Activated CD8-positive, alpha-beta T cell treated with anti-CD3 and anti-CD28 coated beads for 36 hours (primary cell): ENCODE results near the gene MPPED1. TPM values are rescaled to one million over a fixed set of nuclear protein-coding genes. Genes with fewer than 3 reads are reported as not detected.

Source experiments
- ATAC-seq: fragments of 200-7000 bp; cut with Tn5 transposase; one replicate; pipeline ENCODE4 v1.10.0; 2021; ENCODE audit warnings: mild to moderate bottlenecking, moderate library complexity
- CTCF ChIA-PET: fragments of 350-600 bp; sonication (Branson Sonifier 250); formaldehyde crosslinking; loops from one replicate; lab custom pipeline; 2021; ENCODE audit warnings: antibody characterized with exemption; lab: Charles Lee
- POLR2A ChIA-PET: fragments of 350-600 bp; sonication (Branson Sonifier 250); formaldehyde crosslinking; loops from one replicate; lab custom pipeline; 2021; ENCODE audit warnings: antibody characterized with exemption; lab: Charles Lee
- DNase-seq: peaks from one replicate; pipeline ENCODE4 v3.0.0-alpha.2; 2020
- H3K27ac Mint-ChIP-seq: one replicate; pipeline ENCODE4 v1.8.0; 2021; ENCODE audit warnings: mild to moderate bottlenecking, mixed read lengths
- H3K27me3 Mint-ChIP-seq: one replicate; pipeline ENCODE4 v1.8.0; 2021; ENCODE audit warnings: mixed read lengths
- H3K36me3 Mint-ChIP-seq: one replicate; pipeline ENCODE4 v1.8.0; 2021; ENCODE audit warnings: low read depth, mixed read lengths
- H3K4me1 Mint-ChIP-seq: one replicate; pipeline ENCODE4 v1.8.0; 2021; ENCODE audit warnings: low read depth, mixed read lengths
- H3K4me3 Mint-ChIP-seq: one replicate; pipeline ENCODE4 v1.8.0; 2021; ENCODE audit warnings: mild to moderate bottlenecking, moderate library complexity, mixed read lengths
- H3K9me3 Mint-ChIP-seq: one replicate; pipeline ENCODE4 v1.8.0; 2021; ENCODE audit warnings: mixed read lengths
- CTCF ChIP-seq: fragments of 200-600 bp; IDR thresholded peaks from one replicate; pipeline ENCODE4 v1.8.0; 2022; ENCODE audit warnings: antibody characterized with exemption, mild to moderate bottlenecking
- intact Hi-C: fragments of 100-400 bp; cut with micrococcal nuclease; formaldehyde crosslinking; loops from one replicate; pipeline ENCODE4 v1.10.0; 2022
- total RNA-seq, 2 experiments: library from RNA; stranded (reverse); gene quantifications; one replicate each; pipeline ENCODE4 v1.2.3, GENCODE V29; 2021

MPPED1 gene
- total RNA-seq, 2 experiments from 2014 or later, result not detected

- H3K36me3 Mint-ChIP-seq, result no peaks in the 10 kb centered on the region
- no peak overlapping the region for H3K4me3 Mint-ChIP-seq
- intact Hi-C loops, result no loop called here
- H3K9me3 Mint-ChIP-seq, result no peaks in the 10 kb centered on the region
- TF ChIP-seq CTCF, result no peak
- no peaks in the 10 kb centered on the region for H3K4me1 Mint-ChIP-seq
- H3K27me3 Mint-ChIP-seq, result peaks cover 2% of the 10 kb centered on the region
- DNase-seq (no peak), ATAC-seq (no peak)
- POLR2A ChIA-PET, result no interaction called here
- no peak overlapping the region for H3K27ac Mint-ChIP-seq
- CTCF ChIA-PET, result no interaction called here
These were observed 28.7 kb downstream of the MPPED1 start for GRCh38 chr22:43440556-43440955.

- no peak for TF ChIP-seq CTCF
- intact Hi-C loops, result no loop called here
- DNase-seq (no peak), ATAC-seq (no peak)
- CTCF ChIA-PET, result no interaction called here
- no peaks in the 10 kb centered on the region for H3K4me1 Mint-ChIP-seq
- POLR2A ChIA-PET, result no interaction called here
- peaks cover 2% of the 10 kb centered on the region for H3K27me3 Mint-ChIP-seq
- H3K9me3 Mint-ChIP-seq, result no peaks in the 10 kb centered on the region
- no peaks in the 10 kb centered on the region for H3K36me3 Mint-ChIP-seq
- H3K27ac Mint-ChIP-seq, result no peak overlapping the region
- H3K4me3 Mint-ChIP-seq, result no peak overlapping the region
These were observed 29.4 kb downstream of the MPPED1 start for GRCh38 chr22:43441216-43441615.

- no peaks in the 10 kb centered on the region for H3K36me3 Mint-ChIP-seq
- no peaks in the 10 kb centered on the region for H3K9me3 Mint-ChIP-seq
- peaks cover 2% of the 10 kb centered on the region for H3K27me3 Mint-ChIP-seq
- H3K4me3 Mint-ChIP-seq, result no peak overlapping the region
- CTCF ChIA-PET, result no interaction called here
- no peaks in the 10 kb centered on the region for H3K4me1 Mint-ChIP-seq
- POLR2A ChIA-PET, result no interaction called here
- DNase-seq (no peak), ATAC-seq (no peak)
- intact Hi-C loops, result no loop called here
- no peak overlapping the region for H3K27ac Mint-ChIP-seq
- no peak for TF ChIP-seq CTCF
These were observed 29.9 kb downstream of the MPPED1 start for GRCh38 chr22:43441751-43442150.

GRCh38 chr22:43442386-43443151 lies 30.8 kb downstream of the MPPED1 start:
- Mint-ChIP-seq H3K27ac (no peak overlapping the region), H3K36me3 (no peaks in the 10 kb centered on the region), H3K27me3 (peaks cover 4% of the 10 kb centered on the region), H3K4me3 (no peak overlapping the region), H3K9me3 (no peaks in the 10 kb centered on the region), H3K4me1 (no peaks in the 10 kb centered on the region)
- ATAC-seq (no peak), DNase-seq (no peak)
- TF ChIP-seq CTCF, result no peak
- POLR2A ChIA-PET, result no interaction called here
- intact Hi-C loops, result no loop called here
- CTCF ChIA-PET, result interaction anchor here (1.2 kb wide), 1 partner anchor 13 kb away, joined by 3 read pairs; no protein-coding TSS in a partner anchor

- Mint-ChIP-seq H3K4me1 (no peaks in the 10 kb centered on the region), H3K9me3 (no peaks in the 10 kb centered on the region), H3K27me3 (peaks cover 4% of the 10 kb centered on the region), H3K36me3 (no peaks in the 10 kb centered on the region), H3K27ac (no peak overlapping the region), H3K4me3 (no peak overlapping the region)
- no peak for DNase-seq
- no peak for ATAC-seq
- intact Hi-C loops, result no loop called here
- TF ChIP-seq CTCF, result no peak
- POLR2A ChIA-PET, result no interaction called here
- CTCF ChIA-PET, result interaction anchor here (1.2 kb wide), 1 partner anchor 13 kb away, joined by 3 read pairs; no protein-coding TSS in a partner anchor
These were observed 31.3 kb downstream of the MPPED1 start for GRCh38 chr22:43443152-43443471.
